Cardiac muscle cell (in vitro differentiated cells and primary cell): ENCODE results near the gene SPECC1. TPM values are rescaled to one million over a fixed set of nuclear protein-coding genes. Genes with fewer than 3 reads are reported as not detected.

Source experiments
- DNase-seq, 2 donors: peaks; one replicate each; pipeline versions ENCODE4 v3.0.0 to v3.0.0-alpha.2; 2010 to 2017; ENCODE audit warnings: low read depth in 1 of 2, low spot score in 1 of 2
- H3K27ac ChIP-seq: fragments of 200-600 bp; sonication (generic); 2 replicates; pipeline ENCODE4 v1.5.1; 2016
- H3K27me3 ChIP-seq: fragments of 200-600 bp; sonication (generic); 2 replicates; pipeline ENCODE4 v1.6.0; 2016; ENCODE audit warnings: control low read depth
- H3K36me3 ChIP-seq: fragments of 200-600 bp; sonication (generic); 2 replicates; pipeline ENCODE4 v1.5.1; 2016; ENCODE audit warnings: control low read depth
- H3K4me1 ChIP-seq: fragments of 200-600 bp; sonication (generic); 2 replicates; pipeline ENCODE4 v1.8.1; 2017; ENCODE audit warnings: low read depth, mild to moderate bottlenecking, mixed run types
- H3K4me3 ChIP-seq: fragments of 200-600 bp; sonication (generic); 2 replicates; pipeline ENCODE4 v1.5.1; 2016; ENCODE audit warnings: mild to moderate bottlenecking
- H3K9me3 ChIP-seq: fragments of 200-600 bp; sonication (generic); 2 replicates; pipeline ENCODE4 v1.5.1; 2017; ENCODE audit warnings: low read depth, mild to moderate bottlenecking, control low read depth
- polyA plus RNA-seq: library from polyadenylated mRNA; unstranded; fragments of >200 nt; fragmentation: Nextera tagmentation; extraction: Ambion mirVana; gene quantifications from 2 replicates; pipeline ENCODE4 v1.2.1, GENCODE V29; 2016
- total RNA-seq: library from RNA; depleted of rRNA; stranded (reverse); fragments of >200 nt; gene quantifications from 2 replicates; pipeline ENCODE4 v1.2.3, GENCODE V29; 2016
- TF ChIP-seq, protein P1 (sequence below): IDR thresholded peaks from 2 replicates; pipeline ENCODE4 v1.5.1; 2012; ENCODE audit warnings: low read depth, mild to moderate bottlenecking, low read length

SPECC1 gene
- total and polyA plus RNA-seq, 2 experiments from 2014 or later: 13.6 to 48.7 TPM

DNA sequence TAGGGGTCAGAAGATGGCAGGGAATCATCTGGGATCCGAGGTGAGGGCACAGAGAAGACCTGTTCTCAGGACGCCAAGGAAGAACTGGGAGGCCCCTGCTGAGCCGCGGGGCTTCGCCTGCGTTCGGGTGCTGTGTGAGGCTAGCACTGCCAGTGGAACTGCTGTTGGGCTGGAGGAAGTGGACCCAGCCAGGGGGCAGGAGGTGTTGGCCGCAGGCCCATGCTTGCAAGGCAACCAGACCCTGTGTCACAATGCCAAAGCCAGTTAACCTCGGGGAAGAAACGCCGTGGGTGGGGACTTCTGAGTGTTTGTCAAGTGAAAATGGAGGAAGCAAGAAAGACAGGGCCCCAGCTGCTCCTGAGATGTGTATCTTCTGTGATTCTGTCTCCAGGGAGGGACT, 272.7 kb downstream of the SPECC1 start:
- H3K27me3 ChIP-seq: no peaks in the 10 kb centered on the region
- H3K36me3 ChIP-seq: no peaks in the 10 kb centered on the region
- H3K9me3 ChIP-seq: no peaks in the 10 kb centered on the region
- H3K4me3 ChIP-seq: no peak overlapping the region
- no peak for DNase-seq
- H3K4me1 ChIP-seq: peaks cover 8% of the 10 kb centered on the region
- no peak overlapping the region for H3K27ac ChIP-seq
- TF ChIP-seq, protein P1, sequence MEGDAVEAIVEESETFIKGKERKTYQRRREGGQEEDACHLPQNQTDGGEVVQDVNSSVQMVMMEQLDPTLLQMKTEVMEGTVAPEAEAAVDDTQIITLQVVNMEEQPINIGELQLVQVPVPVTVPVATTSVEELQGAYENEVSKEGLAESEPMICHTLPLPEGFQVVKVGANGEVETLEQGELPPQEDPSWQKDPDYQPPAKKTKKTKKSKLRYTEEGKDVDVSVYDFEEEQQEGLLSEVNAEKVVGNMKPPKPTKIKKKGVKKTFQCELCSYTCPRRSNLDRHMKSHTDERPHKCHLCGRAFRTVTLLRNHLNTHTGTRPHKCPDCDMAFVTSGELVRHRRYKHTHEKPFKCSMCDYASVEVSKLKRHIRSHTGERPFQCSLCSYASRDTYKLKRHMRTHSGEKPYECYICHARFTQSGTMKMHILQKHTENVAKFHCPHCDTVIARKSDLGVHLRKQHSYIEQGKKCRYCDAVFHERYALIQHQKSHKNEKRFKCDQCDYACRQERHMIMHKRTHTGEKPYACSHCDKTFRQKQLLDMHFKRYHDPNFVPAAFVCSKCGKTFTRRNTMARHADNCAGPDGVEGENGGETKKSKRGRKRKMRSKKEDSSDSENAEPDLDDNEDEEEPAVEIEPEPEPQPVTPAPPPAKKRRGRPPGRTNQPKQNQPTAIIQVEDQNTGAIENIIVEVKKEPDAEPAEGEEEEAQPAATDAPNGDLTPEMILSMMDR: no peak

DNA sequence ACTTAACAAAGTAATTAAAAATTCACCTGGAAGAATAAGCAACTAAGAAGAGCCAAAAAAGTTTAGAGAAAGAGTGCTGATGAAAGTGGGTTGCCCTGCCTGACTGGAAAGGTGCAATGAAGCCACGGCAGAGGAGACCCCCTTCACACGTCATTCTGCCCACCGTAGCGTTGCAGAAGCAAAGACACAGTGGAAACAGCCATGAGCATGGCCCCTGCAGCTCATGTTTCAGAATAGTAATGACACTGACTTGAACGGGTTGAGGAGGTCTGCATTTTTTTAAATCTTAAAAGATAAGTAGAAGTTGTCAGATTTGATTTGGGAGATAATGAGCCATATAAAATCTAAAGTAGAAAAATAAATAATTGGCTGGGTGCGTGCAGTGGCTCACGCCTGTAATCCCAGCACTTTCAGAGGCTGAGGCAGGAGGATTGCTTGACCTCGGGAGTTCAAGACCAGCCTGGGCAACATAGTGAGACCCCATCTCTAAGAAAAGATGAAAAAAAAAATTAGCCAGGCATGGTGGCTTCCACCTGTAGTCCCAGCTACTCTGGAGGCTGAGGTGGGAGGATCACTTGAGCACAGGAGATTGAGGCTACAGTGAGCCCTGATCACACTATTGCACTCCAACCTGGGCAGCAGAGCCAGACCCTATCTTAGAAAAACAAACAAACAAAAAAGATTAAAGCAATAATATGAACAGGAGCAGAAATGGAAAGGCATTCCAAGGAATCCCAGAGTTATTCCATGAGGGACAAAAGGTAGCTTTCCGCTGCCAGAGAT, 273.6 kb downstream of the SPECC1 start:
- Histone ChIP-seq H3K27me3 (no peaks in the 10 kb centered on the region), H3K36me3 (no peaks in the 10 kb centered on the region), H3K27ac (no peak overlapping the region), H3K4me3 (no peak overlapping the region), H3K9me3 (no peaks in the 10 kb centered on the region), H3K4me1 (peaks cover 8% of the 10 kb centered on the region)
- no peak for DNase-seq
- TF ChIP-seq, protein P1: no peak

DNA sequence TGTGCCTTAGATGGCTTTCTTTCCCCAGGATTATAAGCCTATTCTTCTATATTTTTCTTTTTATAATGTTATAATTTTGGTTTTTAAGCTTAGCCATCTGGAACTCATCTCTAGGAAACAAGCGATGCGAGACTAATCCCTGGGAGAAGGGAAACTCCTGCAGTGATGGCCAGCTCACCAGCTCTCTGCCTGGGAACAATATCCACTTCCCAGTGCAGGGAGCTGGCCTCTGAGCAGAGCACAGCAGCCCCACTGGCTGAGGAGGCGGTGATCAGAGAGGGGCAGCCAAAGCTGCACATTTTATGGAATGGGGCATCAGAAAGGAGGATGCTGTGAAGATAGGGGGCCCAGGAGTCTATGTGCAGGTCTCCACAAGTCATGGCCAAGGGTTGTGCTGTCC, 274.9 kb downstream of the SPECC1 start:
- Histone ChIP-seq H3K27ac (no peak overlapping the region), H3K9me3 (no peaks in the 10 kb centered on the region), H3K36me3 (no peaks in the 10 kb centered on the region), H3K27me3 (no peaks in the 10 kb centered on the region), H3K4me1 (no peaks in the 10 kb centered on the region), H3K4me3 (no peak overlapping the region)
- no peak for DNase-seq
- TF ChIP-seq, protein P1: no peak

DNA sequence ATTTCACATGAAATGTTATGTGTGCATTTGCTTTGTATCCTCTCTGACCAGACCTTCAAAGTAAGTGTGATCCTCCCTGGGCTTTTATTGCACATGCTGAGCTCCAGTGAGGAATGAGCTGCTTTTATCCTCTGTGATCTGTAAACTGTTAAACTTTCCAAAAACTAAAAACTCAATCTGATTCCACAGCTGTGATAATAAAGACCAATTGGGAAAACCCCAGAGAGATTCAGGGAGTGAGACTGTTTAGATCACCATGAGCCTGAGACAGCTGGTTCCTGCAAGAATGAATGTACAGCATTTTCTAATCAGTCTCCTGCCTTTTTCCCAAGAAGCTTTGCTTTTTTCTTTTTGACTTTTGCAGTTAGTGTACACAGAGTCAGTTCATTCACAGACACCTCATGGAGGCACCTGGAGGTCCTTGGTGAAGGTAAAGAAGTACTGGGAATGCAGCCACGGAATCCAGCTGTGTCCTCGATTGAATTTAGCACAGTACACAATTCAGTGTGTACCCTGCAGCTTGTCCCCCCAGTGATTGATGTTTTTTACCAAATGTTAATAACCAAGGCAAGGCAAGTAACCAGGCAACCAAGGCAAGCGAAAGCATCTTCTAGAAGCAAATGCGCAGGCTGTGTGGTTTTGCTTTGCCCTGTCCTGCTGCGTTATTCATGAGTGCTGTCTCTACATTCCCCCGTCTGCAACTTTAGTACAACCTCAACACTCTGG, 275.6 kb downstream of the SPECC1 start:
- no peaks in the 10 kb centered on the region for H3K9me3 ChIP-seq
- H3K36me3 ChIP-seq: no peaks in the 10 kb centered on the region
- no peaks in the 10 kb centered on the region for H3K4me1 ChIP-seq
- no peak overlapping the region for H3K4me3 ChIP-seq
- TF ChIP-seq, protein P1: no peak
- DNase-seq: no peak
- no peak overlapping the region for H3K27ac ChIP-seq
- no peaks in the 10 kb centered on the region for H3K27me3 ChIP-seq

DNA sequence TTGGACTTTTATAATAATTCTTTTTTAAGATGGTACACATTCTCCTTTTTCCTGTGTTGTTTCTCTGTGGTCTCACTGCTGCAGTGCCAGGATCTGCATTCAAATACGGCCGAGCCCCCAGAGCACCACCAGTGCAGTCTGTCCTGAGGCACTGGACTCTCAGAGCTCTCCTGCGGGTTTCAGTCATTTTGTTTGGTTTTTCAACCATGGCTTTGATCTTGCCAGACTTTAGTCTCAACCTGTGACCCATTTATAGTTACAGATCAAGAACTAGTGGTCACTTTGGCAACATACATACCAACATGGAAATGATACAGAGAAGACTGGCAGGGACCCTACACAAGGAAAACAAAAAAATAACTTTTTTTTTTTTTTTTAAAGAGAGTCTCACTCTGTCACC, 280.8 kb downstream of the SPECC1 start:
- Histone ChIP-seq H3K27me3 (no peaks in the 10 kb centered on the region), H3K4me3 (no peak overlapping the region), H3K36me3 (no peaks in the 10 kb centered on the region), H3K27ac (no peak overlapping the region), H3K4me1 (no peaks in the 10 kb centered on the region), H3K9me3 (no peaks in the 10 kb centered on the region)
- TF ChIP-seq, protein P1: no peak
- no peak for DNase-seq
